Ovary (tissue), 3 donors: ENCODE results near the gene PLPPR4.

ENCODE experiments used
- EP300 ChIP-seq: sonication (generic); formaldehyde crosslinking; IDR thresholded peaks from one replicate; pipeline ENCODE4 v1.6.1; 2017; ENCODE audit warnings: antibody characterized with exemption
- POLR2A ChIP-seq: fragments of 450-650 bp; IDR thresholded peaks from one replicate; pipeline ENCODE4 v1.6.1; 2017; ENCODE audit warnings: antibody characterized with exemption, mild to moderate bottlenecking, moderate library complexity
- TF ChIP-seq, protein P1 (sequence below), 3 donors: fragments of 450-650 bp in 2 of 3; fragments of 200-600 bp in 1 of 3; IDR thresholded peaks; one replicate each; pipeline versions ENCODE4 v1.5.1 to v1.8.0; 2016 to 2022; ENCODE audit warnings: antibody characterized with exemption in 3 of 3, mild to moderate bottlenecking in 1 of 3
- donor health status: DM: no; HTN: no; CAD: no.

DNA sequence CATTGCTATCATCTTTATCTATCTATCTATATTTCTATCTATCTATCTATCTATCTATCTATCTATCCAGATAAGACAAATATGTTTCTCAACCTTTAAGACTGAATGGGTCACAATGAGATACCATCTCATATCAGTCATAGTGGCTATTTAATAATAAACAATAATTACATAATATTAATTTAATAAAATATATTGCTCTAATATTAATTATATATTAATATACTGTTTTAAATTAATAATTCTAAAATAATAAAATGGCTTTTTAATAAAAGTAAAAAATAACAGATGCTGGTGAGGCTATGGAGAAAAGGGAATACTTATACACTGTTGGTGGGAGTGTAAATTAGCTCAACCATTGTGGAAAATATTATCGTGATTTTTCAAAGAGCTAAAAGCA lies 13.0 kb upstream of the PLPPR4 start:
- TF ChIP-seq, protein P1, sequence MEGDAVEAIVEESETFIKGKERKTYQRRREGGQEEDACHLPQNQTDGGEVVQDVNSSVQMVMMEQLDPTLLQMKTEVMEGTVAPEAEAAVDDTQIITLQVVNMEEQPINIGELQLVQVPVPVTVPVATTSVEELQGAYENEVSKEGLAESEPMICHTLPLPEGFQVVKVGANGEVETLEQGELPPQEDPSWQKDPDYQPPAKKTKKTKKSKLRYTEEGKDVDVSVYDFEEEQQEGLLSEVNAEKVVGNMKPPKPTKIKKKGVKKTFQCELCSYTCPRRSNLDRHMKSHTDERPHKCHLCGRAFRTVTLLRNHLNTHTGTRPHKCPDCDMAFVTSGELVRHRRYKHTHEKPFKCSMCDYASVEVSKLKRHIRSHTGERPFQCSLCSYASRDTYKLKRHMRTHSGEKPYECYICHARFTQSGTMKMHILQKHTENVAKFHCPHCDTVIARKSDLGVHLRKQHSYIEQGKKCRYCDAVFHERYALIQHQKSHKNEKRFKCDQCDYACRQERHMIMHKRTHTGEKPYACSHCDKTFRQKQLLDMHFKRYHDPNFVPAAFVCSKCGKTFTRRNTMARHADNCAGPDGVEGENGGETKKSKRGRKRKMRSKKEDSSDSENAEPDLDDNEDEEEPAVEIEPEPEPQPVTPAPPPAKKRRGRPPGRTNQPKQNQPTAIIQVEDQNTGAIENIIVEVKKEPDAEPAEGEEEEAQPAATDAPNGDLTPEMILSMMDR (IDR thresholded peaks at IDR 0.05): no peak
- no peak for TF ChIP-seq POLR2A
- no peak for TF ChIP-seq EP300
